Frontal cortex (tissue), 4 donors: ENCODE data around the gene PRDM16. TPM values are rescaled to one million over a fixed set of nuclear protein-coding genes. Genes with fewer than 3 reads are reported as not detected.

Experiments
- DNase-seq, 2 donors: peaks; one replicate each; pipeline ENCODE4 v3.0.0; 2012; ENCODE audit warnings: low spot score in 2 of 2
- FAIRE-seq: peaks from 2 replicates; lab custom pipeline; 2012; peaks lifted over from hg19 to GRCh38; lab: Jason Lieb, UNC
- total RNA-seq: library from RNA; depleted of rRNA; stranded (reverse); fragments of >200 nt; gene quantifications from one replicate; pipeline ENCODE4 v1.2.3, GENCODE V29; 2014
- donor health status: control.
- donor health status: control.
- donor health status: control.

PRDM16 gene
- total RNA-seq, 1 donor from 2014 or later: 1.6 TPM

DNA sequence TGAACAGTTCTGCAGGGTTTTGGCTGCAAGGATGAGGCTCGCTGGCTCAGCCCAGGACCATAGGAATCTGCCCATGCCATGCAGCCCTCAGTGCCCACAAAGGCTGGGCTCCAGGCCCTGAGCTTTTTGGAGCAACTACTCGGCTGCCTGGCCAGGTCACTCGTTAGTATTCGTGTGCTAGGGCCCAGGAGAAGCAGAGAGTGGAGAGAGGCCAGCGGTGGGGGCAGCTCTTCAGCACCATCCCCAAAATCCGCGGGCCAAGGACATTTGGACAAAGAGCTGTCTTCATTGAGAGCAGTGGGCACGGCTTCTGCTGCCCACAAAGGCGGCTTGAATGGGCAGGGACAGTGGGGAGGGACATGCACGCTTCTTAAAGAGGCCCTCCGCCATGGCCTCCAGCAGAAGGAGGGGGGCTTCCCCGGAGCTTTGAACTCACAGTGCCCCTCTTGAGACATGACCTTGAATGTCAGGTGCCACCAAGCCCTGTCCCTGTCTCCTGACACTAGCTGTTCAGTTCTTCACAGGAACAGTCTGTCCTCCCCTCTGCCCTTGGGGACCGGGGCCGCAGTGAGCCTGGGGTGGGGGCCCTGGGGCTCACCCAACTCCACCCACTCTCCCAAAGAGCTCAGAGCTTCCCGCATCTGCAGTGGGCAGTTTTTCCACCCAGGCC lies 279.3 kb downstream of the PRDM16 start:
- no peak for FAIRE-seq
- DNase-seq: peak in 1 of 2 donors; percentile 57

DNA sequence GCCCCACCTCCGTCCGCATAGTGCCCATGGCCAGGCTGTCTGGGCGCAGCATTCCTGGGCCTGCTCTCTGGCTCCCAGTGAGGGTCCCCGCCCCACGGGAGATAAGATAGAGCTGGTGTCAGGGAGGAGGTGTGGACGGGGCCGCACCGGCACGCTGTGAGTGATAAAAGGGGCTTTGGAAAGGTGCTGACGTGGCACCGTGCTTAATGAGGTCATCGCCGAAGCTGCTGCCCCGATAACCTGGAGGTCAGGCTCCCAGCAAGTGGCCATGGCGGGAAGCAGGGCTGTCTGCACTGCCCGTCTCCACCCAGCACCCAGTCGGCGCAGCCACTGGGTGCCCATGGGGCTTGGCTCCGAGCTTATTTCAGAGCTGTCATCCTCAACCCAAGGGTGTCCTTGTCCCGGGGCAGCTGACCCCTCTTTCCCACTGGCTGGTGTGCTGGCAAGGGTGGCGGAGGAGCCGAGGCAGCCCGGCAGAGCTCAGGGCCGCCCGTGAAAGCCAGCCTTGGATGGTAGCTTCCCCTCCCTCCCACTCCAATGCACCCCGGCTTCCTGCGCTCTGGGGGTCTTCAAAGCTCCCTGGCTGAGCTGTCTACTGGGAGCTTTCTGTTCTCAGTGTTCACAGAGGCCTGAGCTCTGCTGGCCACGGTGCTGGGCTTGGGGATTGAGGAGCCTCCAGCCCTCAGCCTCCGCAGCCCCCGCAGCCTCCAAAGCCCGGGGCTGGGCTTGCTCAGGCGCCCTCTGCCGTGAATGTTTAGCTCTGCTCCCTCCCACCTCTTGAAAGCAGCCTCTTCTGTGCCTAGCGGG lies 280.4 kb downstream of the PRDM16 start:
- no peak for DNase-seq
- no peak for FAIRE-seq

GRCh38 chr1:3349968-3350299 lies 280.9 kb downstream of the PRDM16 start:
- FAIRE-seq (no peak), DNase-seq (no peak)

GRCh38 chr1:3350506-3351261 lies 281.7 kb downstream of the PRDM16 start:
- DNase-seq (peak; percentile 67 to 77), FAIRE-seq (no peak)

DNA sequence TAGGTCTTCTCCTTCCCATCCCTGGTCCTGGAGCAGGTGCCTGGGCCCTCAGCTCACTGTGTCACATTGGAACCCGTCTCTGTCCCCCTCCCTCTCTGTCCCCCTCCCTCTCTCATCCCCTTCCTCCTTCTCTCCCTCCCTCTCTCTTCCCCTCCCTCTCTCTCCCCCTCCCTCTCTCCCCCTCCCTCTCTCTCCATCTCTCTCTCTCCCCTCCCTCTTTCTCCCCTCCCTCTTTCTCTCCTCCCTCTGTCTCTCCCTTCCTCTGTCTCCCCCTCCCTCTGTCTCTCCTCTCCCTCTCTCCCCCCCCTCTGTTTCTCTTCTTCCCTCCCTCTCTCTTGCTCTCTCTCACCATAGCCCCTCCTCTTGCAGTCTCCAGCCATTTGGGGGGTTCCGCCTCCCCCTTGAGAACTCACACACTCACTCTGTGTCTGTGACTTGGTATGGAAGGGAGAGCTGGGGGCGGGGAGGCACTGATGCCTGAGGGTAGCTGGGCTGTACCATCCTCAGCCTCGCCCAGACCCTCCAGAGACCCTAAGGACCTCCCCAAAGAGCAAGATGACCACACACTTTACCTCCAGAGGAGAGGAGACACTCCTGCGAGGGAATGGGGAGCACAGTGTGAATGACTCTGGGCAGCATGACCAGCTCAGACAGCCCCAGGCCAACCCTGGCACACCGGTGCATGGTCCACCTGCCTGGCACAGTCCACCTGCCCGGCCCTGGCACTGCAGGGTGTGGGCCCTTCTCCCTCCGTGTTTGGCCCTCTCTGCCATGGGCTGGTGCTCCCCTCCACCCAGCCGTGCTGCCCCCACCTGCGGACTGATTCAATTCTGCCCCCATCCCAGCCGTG lies 282.7 kb downstream of the PRDM16 start:
- FAIRE-seq (no peak), DNase-seq (no peak)

- FAIRE-seq: no peak
- no peak for DNase-seq
These were observed 283.4 kb downstream of the PRDM16 start for GRCh38 chr1:3352299-3352951.

GRCh38 chr1:3352952-3353331 lies 283.9 kb downstream of the PRDM16 start:
- FAIRE-seq (no peak), DNase-seq (no peak)

GRCh38 chr1:3353876-3354275 lies 284.9 kb downstream of the PRDM16 start:
- FAIRE-seq (no peak), DNase-seq (no peak)

- DNase-seq: no peak
- no peak for FAIRE-seq
These were observed 286.1 kb downstream of the PRDM16 start for GRCh38 chr1:3355089-3355488.

DNA sequence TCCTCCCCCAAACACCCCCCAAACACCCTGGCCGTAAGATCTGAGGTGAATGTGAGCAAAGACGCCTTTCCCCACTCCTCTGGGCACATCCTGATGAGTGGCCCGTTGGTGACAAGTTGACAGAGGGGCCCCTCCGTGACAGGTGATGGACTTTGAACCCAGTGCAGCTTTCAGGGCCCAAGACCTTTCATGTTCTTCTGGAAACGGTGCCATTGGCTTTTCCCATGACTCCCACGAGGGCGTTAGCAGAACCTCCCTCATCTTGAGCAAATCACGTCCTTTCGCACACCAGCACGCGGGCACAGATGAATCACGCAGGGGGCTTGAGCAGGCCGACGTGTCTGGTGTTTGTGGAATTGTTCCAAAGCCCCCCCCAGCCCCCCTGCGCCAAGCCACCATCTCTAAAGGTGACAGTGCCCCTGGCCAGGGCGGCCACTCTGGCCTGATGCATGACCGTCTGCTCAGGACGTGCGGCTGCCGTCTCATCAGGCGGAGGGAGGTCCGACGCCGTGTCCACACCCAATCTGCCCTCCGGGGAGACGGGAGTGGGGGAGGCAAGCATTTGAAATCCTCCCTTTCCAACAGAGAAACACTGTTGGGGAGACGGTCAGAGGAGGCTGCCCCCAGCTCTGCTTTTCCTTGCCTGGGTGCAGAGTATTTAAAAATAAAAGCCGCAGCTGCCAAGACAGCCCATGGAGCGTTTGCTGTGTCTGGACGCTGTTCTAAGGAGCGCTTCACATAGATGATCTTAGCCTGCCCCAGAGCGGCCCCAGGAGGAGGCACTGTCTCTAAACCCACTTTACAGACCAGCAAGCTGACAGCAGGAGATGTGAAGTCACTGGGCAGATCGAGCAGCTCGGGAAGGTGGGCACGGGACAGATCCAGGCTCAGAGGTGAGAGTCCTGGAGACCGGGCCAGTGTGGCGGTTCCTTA lies 287.2 kb downstream of the PRDM16 start:
- FAIRE-seq: no peak

DNA sequence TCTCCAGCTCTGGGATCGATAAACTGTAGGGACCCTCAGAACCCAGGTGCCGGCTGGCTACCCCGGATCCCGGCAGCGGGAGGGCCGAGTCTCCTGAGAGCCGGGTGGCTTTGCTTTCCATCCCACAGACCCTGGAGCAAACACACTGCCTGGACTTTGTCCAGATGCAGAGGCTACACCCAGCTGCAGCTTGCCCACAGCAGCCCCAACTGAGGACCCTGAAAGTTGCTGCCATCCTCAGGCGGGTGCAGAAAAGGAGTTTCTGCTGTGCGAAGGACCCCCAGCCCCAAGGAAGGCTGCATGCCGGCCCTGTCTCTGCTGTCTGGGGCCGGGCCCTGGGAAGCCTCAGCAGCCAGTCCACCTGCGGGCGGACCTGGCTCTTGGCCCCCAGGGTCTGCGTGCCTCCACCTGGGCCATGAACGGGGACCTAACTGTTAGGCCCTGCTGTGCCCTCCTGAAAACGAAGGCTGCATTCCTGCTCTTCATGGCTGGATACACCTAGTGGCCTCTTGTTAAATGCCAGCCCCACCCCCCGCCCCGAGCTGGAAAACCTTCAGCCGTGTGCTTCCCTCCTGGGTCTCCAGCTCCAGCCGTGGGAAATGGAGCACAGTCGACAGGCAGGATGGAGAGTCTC lies 287.9 kb downstream of the PRDM16 start:
- no peak for FAIRE-seq

More for the DNA sequence above, 287.2 kb downstream of the PRDM16 start:
- no peak for DNase-seq

GRCh38 chr1:3357526-3358297 lies 288.7 kb downstream of the PRDM16 start:
- no peak for FAIRE-seq
- no peak for DNase-seq

More for the DNA sequence above, 287.9 kb downstream of the PRDM16 start:
- DNase-seq: no peak

- FAIRE-seq (no peak), DNase-seq (no peak)
These were observed 290.3 kb downstream of the PRDM16 start for GRCh38 chr1:3359351-3359750.

- FAIRE-seq: no peak
- no peak for DNase-seq
These were observed 290.9 kb downstream of the PRDM16 start for GRCh38 chr1:3359756-3360440.

DNA sequence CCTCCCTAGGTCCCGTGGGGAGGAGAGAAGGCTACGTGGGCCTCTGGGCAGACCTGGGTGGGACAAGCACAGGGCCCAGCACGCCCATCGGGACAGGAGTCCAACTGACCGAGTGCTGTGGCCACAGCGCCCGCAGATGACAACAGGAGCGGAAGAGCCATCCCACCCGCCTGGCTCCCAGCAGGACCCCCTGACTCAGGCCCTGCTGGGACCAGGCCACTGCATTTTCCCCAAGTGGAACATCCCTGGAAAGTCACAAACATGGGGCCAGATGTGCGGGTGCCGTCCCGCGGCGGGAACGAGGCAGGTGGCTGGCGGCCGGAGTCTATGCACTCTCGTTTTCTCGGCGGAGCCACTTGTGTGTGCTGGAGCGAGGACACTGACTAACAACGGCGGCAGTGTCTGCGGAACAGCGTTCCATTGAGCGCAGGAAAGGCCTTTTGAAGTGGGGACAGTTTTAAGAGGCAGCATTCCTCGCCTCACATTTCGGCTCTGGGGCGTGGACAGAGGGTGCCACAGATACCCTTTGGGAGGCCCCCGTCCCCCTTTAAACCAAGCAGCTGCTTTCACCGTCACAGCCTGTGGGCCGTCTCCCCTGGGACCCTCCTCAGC lies 291.7 kb downstream of the PRDM16 start:
- FAIRE-seq (no peak), DNase-seq (peak; percentile 48 to 54)

DNA sequence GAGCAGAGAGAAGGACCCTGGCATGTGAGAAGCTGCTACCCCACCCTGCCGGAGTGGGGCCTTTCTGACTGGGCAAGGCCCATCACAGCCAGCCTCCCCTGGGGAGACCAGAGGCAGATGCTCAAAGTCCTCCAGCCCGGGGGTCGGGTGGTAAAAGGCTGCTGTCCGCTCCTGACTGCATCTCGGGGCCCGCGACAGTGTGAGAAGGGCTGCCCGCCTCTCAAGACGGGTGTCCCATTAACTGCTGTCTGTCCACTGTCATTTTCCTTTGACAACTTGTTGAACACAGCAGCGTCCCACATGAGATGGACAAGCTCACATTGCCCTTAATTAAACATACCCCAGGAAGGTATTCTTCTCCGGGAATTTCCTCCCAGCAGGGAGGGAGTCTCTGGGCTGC lies 294.0 kb downstream of the PRDM16 start:
- DNase-seq: no peak
- no peak for FAIRE-seq
